OCI-LY7 (cell line): ENCODE results near the gene DNAH6.

Experiments used
- CTCF ChIP-seq: fragments of 200-600 bp; sonication (generic); conservative IDR thresholded peaks from 2 replicates; pipeline ENCODE4 v1.5.1; 2014; ENCODE audit warnings: mild to moderate bottlenecking, antibody characterized with exemption, low read length, moderate library complexity, mixed read lengths
- EZH2phosphoT487 ChIP-seq: fragments of 200-600 bp; sonication (generic); IDR thresholded peaks from 2 replicates; pipeline ENCODE4 v1.6.1; 2018; ENCODE audit warnings: low read depth, borderline replicate concordance, mild to moderate bottlenecking, mixed run types, antibody characterized with exemption, low read length, moderate library complexity, mixed read lengths

GRCh38 chr2:84792856-84793522 lies 276.7 kb downstream of the DNAH6 start:
- no peak for TF ChIP-seq CTCF
- no peak for TF ChIP-seq EZH2phosphoT487
